Activated naive CD8-positive, alpha-beta T cell (primary cell): ENCODE results near the gene SF3B5.
"Not testable (repeated sequence)": the region's sequence is repeated elsewhere in the genome, so short reads cannot be mapped to it uniquely, and the experiment has no call there.

Experiments
- H3K27ac Mint-ChIP-seq: one replicate; pipeline ENCODE4 v1.8.0; 2021; ENCODE audit warnings: mixed read lengths
- H3K27me3 Mint-ChIP-seq: one replicate; pipeline ENCODE4 v1.8.0; 2021; ENCODE audit warnings: mixed read lengths
- H3K36me3 Mint-ChIP-seq: one replicate; pipeline ENCODE4 v1.8.0; 2021; ENCODE audit warnings: mixed read lengths
- H3K4me1 Mint-ChIP-seq: one replicate; pipeline ENCODE4 v1.8.0; 2021; ENCODE audit warnings: low read depth, mixed read lengths
- H3K4me3 Mint-ChIP-seq: one replicate; pipeline ENCODE4 v1.8.0; 2021; ENCODE audit warnings: mild to moderate bottlenecking, mixed read lengths
- H3K9me3 Mint-ChIP-seq: one replicate; pipeline ENCODE4 v1.8.0; 2021; ENCODE audit warnings: low read depth, mixed read lengths

The SF3B5 gene

GRCh38 chr6:144063744-144064401, 31.5 kb downstream of the SF3B5 start:
- H3K36me3 Mint-ChIP-seq, result no peaks in the 10 kb centered on the region
- no peaks in the 10 kb centered on the region for H3K9me3 Mint-ChIP-seq
- H3K4me1 Mint-ChIP-seq, result peaks cover 31% of the 10 kb centered on the region
- no peaks in the 10 kb centered on the region for H3K27me3 Mint-ChIP-seq
- H3K27ac Mint-ChIP-seq, result peak overlapping the region; percentile 79
- peak overlapping the region; percentile 88 for H3K4me3 Mint-ChIP-seq

- Mint-ChIP-seq H3K9me3 (no peaks in the 10 kb centered on the region), H3K4me1 (peaks cover 31% of the 10 kb centered on the region), H3K27me3 (no peaks in the 10 kb centered on the region), H3K36me3 (no peaks in the 10 kb centered on the region), H3K27ac (peak overlapping the region; percentile 79), H3K4me3 (peak overlapping the region; percentile 88)
Observed at GRCh38 chr6:144063246-144063743, 32.1 kb downstream of the SF3B5 start.

- Mint-ChIP-seq H3K9me3 (no peaks in the 10 kb centered on the region), H3K27ac (no peak overlapping the region), H3K4me3 (peak overlapping the region; percentile 88), H3K4me1 (peaks cover 32% of the 10 kb centered on the region), H3K27me3 (no peaks in the 10 kb centered on the region), H3K36me3 (no peaks in the 10 kb centered on the region)
Observed at GRCh38 chr6:144062786-144063185, 32.6 kb downstream of the SF3B5 start.

- Mint-ChIP-seq H3K4me1 (peaks cover 39% of the 10 kb centered on the region), H3K4me3 (no peak overlapping the region), H3K9me3 (no peaks in the 10 kb centered on the region), H3K27me3 (no peaks in the 10 kb centered on the region), H3K27ac (no peak overlapping the region), H3K36me3 (no peaks in the 10 kb centered on the region)
Observed at GRCh38 chr6:144059139-144059538, 36.2 kb downstream of the SF3B5 start.

- Mint-ChIP-seq H3K36me3 (no peaks in the 10 kb centered on the region), H3K9me3 (no peaks in the 10 kb centered on the region), H3K27me3 (no peaks in the 10 kb centered on the region), H3K27ac (peak overlapping the region; percentile 98), H3K4me1 (peaks cover 32% of the 10 kb centered on the region), H3K4me3 (peak overlapping the region; percentile 86)
Observed at GRCh38 chr6:144055121-144055931, 40.0 kb downstream of the SF3B5 start.

GRCh38 chr6:144053601-144054000, 41.8 kb downstream of the SF3B5 start:
- H3K4me3 Mint-ChIP-seq, result no peak overlapping the region
- H3K9me3 Mint-ChIP-seq, result no peaks in the 10 kb centered on the region

GRCh38 chr6:144052488-144052887, 42.9 kb downstream of the SF3B5 start:
- Mint-ChIP-seq H3K4me3 (no peak overlapping the region), H3K9me3 (no peaks in the 10 kb centered on the region), H3K36me3 (no peaks in the 10 kb centered on the region), H3K27ac (no peak overlapping the region), H3K4me1 (peaks cover 29% of the 10 kb centered on the region), H3K27me3 (no peaks in the 10 kb centered on the region)

More at GRCh38 chr6:144053601-144054000, 41.8 kb downstream of the SF3B5 start:
- Mint-ChIP-seq H3K4me1 (peaks cover 32% of the 10 kb centered on the region), H3K27me3 (no peaks in the 10 kb centered on the region), H3K36me3 (no peaks in the 10 kb centered on the region), H3K27ac (no peak overlapping the region)

- no peaks in the 10 kb centered on the region for H3K9me3 Mint-ChIP-seq
- no peaks in the 10 kb centered on the region for H3K27me3 Mint-ChIP-seq
- no peak overlapping the region for H3K27ac Mint-ChIP-seq
- H3K4me1 Mint-ChIP-seq, result peaks cover 9% of the 10 kb centered on the region
- H3K4me3 Mint-ChIP-seq, result no peak overlapping the region
- H3K36me3 Mint-ChIP-seq, result no peaks in the 10 kb centered on the region
Observed at GRCh38 chr6:144049386-144049785, 46.0 kb downstream of the SF3B5 start.

GRCh38 chr6:144047688-144048087, 47.7 kb downstream of the SF3B5 start:
- no peak overlapping the region for H3K4me3 Mint-ChIP-seq
- no peaks in the 10 kb centered on the region for H3K4me1 Mint-ChIP-seq
- H3K27me3 Mint-ChIP-seq, result no peaks in the 10 kb centered on the region
- H3K36me3 Mint-ChIP-seq, result no peaks in the 10 kb centered on the region
- H3K27ac Mint-ChIP-seq, result no peak overlapping the region
- H3K9me3 Mint-ChIP-seq, result no peaks in the 10 kb centered on the region

GRCh38 chr6:144046672-144047071, 48.7 kb downstream of the SF3B5 start:
- H3K4me1 Mint-ChIP-seq, H3K9me3 Mint-ChIP-seq, H3K27me3 Mint-ChIP-seq, H3K36me3 Mint-ChIP-seq, H3K4me3 Mint-ChIP-seq, H3K27ac Mint-ChIP-seq: not testable (repeated sequence)

GRCh38 chr6:144044989-144045388, 50.4 kb downstream of the SF3B5 start:
- H3K27ac Mint-ChIP-seq, H3K4me1 Mint-ChIP-seq, H3K27me3 Mint-ChIP-seq, H3K36me3 Mint-ChIP-seq, H3K4me3 Mint-ChIP-seq, H3K9me3 Mint-ChIP-seq: not testable (repeated sequence)
